NCI-H1417 treated with DMSO at 0.1 percent for 48 hours (cell line): ENCODE results near the gene PXYLP1.

Experiments used
- DNase-seq: peaks from one replicate; lab custom pipeline; 2025; lab: John Stamatoyannopoulos, UW

The PXYLP1 gene

DNA sequence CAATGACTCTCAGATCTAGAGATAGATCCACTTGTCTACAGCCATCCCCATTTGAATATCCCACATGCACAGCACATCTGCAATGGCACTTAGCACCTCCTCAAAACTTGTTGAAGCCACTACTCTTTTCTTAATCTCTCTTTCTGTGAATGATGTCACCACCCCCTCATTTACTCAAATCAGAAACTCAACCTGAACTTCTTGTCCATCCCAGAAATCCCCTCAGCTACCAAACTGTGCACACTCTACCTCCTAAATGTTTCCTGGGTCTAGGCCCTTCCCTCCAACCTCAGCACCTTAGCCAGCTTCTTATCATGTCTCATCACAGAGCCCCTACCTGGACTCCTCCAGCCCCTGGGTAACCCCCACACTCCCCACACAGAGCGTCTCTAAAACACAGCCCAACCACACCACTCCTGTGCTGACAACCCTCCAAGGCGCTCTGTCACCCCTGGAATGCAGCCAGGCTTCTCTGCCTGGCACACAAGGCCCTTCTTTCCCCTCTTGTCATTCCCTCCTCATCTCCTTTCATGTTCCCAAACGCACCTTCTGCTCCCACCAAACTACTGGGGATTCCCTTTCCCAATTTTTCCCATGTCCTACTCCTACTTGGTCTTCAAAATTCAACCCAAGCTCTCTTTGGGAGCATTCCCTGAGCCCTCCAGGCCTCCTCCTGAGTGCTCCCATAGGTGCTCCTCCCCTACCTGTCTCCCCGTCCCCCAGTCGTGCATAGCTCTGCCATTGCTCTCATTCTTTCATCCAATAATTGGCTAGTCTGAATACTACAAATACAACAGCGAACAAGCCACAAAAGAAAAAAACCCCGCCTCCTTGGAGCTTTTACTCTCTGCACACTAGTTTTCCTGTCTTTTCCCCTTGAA is 96.9 kb downstream of the PXYLP1 start:
- no peak for DNase-seq

DNA sequence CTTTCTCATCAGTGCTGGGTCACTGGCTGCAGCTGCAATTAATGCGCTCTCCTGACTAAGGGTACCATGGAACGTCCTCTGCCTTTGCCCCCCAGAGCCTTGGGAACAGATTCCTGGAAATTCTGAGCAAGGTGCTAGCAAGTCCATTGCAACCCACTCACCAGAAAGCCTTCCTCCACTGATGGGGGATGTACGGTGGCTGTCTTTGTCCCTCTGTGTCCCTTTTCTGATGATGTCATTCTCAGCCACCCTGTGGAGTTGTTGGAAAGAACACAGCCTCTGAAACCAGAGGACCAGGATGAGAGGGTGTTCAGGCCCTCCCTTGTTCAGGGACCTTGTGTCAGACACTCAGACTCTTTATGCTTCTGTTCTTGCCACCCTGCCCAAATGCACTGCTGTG is 98.6 kb downstream of the PXYLP1 start:
- no peak for DNase-seq

DNA sequence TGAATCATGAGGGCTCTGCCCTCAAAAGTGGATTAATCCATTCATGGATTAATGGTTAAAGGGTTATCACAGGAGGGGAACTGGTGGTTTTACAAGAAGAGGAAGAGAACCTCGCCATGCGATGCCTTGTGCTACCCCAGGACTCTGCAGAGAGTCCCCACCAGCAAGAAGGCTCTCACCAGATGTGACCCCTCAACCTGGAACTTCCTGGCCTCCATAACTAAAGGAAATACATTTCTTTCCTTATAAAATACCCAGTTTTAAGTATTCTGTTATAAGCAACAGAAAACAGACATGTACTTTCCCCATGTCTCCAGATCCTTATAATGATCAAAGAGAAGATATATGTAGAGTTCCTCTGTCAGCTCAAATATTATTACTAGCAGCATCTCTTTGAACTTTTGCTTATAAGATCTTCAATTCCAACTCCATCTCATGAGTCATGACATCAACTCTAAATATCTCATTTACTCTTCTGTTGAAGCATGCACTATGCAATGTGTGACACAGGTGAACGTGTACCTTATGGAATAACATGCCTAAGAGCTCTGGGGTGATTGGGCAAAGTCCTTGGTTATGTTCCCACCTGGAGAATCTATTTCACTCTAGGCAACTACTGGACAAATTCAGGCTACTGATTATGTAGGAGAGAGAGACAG is 99.2 kb downstream of the PXYLP1 start:
- DNase-seq: no peak

DNA sequence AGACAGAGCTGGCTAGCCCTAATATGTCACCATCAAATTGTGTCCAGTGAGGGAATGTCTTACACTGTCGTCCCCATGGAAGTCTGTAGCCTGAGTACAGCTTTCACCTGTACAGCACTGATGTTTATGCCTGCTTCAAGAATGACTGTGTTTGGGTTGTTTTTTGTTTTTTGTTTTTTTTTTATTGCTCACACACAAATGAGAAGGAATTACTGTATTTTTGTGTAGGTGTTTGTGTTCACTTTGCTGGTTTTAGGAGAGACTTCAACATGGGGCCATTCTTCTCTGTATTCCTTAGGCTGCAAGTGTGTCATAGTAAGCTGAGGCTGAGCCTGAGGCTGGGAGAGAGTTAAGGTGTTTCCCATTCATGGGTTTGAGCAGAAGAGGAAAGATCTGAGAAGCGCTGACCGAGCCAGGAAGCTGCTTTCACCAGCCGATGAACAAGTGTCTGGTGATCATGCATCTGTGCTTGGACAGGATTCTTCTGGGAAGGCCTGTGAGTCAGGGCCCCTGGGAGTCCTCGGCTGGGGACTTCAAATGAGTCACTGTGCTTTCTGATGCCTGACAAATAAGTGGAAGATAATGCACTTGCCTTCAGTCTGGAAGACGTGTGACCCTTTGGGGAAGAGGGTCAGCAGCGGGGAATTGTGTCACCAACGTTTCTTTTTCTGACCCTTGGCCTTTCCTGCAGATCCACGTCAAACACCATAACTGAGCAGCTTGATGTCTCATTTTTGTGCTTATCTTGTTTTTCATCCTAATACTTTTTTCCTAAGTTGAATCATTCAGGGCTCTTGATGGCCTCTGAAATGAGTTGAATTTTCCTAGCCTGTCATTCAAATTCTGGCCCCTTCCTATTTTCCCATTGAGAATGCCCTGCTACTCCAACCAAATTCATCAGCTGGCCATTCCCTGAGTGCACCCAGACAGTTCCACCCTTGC is 100.0 kb downstream of the PXYLP1 start:
- DNase-seq: no peak

DNA sequence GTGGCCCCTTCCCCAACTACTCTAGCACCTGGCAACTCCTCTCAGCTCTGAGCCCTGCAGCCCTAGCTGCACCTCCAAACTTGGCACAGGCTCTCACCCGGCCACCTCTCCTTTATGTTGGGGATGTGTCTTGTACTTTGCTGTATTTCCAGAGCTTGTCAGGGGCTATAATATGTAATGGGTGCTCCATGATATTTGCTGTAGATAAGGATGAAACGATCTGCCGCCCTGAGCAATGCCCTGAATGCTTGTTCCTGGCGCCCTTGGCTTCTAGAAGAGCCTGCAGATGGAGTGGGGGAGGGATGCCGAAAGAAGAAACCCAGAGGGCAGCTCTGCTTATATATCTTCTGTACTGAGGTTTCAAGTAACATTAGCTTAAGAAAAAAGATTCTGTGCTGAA is 100.8 kb downstream of the PXYLP1 start:
- no peak for DNase-seq

DNA sequence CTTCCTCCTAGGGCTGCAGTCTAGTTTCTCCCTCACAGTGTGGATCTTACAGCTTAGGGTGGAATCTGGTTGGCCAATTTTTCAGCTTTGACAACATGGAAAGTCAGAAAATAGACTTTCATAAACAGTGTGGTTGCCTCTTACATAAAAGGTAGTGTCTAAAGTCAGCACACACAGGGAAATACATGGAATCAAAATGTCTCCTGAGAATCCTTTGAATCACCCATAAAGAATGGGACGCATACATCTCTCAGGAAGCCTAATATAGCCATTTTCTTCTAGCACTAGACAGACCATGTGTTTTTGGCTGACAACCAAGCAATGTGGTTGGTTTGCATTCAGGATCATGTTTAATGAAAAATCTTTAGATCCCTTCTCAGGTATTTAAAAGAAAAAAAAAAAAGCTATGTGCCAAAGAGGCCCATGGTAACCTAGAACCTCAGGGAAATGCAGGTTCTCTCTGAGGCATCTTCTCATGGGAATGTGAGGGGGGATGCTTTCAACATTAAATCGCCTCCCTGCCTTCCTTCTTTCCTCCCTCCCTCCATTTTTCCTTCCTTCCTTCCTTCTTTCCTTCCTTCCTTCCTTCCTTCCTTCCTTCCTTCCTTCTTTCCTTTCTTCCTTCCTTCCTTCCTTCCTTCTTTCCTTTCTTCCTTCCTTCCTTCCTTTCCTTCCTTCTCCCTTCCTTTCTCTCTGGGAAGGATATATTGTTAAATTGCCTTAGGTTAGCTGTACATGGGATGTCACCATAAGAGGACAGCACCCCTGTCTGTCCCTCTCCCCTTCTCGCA is 102.4 kb downstream of the PXYLP1 start:
- no peak for DNase-seq

DNA sequence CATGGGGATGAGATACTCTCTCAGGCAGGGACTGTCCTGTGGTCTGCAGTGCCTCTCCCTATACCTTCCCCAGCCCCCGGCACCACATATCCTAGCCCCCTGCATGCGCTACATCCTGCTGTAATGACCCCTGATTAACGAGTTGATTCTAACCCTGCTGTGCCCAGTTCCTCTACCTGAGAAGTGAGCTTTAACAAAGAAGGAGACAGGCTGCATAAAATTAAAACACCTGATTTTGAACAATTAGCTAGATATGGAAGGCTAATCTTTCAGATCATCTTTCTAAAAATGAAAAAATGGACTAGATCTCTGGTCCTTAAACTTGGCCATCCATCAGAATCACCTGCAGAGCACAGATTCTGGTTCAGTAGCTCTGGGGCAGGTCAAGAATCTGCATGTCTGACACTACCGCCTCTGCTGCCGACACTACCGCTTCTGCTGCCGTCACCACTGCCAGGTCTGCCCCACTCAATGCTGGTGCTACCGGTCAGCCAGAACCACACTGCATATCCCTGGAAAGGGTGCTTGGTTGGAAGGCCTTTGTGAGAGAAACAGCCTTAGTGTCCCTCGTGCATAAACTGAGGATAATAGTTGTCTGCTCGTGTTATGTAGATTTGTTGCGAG is 103.1 kb downstream of the PXYLP1 start:
- DNase-seq: no peak

DNA sequence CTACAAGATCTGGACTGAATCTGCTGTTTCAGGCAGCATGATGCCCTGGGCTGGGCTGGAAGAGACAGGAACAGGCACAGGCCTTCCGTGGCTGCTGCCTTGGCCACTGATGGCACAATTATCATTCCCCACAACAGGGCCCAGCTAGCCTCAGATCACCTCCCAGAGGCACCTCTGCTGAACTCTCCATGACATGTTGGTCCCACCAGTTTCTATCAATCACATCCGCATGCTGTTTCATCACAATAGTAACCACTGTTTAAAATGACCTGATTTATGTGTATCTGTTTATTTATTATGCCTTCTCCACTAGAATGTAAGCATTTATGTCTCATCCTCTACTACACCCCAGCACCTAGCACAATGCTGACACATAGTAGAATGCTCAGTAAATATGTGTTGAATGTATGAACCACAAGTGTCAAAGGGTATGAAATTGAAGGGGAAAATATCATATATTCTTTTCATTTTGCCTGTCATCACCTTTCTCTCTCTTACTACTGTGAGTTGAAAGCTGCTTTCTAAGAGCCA is 104.0 kb downstream of the PXYLP1 start:
- DNase-seq: no peak

DNA sequence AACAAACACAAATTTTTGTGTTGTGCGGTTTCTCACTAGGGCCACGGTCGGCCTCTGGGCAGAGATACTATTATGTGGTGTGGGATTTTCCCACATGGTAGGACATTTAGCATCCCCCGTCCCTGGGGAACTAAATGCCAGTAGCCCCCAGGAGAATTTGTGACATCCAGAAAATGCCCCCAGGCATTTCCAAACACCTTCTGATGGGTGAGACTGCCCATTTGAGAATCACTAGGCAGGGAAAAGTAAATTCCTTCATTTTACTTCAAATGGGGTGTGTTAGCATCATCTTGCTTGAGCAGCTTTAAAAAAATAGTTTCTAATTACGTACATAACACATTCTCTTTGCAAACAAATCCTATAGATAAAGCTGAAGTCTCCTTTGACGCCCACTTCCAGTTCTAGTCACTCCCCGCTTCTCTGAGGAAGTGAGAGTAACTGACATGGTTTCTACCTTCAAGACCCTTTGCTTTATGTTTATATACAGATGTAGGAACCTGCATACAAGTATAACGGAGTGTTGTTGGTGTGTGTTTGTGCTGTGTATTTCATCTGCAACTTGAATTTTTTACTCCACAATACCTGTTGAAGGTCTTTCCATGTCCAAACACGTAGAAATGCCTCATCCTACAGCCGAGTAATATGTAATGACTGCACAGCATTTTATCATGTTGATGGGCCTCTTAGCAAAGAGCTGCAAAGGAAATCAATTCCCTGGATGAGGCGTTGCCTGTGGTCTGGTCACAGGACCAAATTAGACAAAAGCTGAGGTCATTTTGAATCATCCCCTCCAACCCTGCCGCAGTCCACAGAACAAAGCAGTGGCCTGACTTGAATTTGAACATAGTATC is 105.3 kb downstream of the PXYLP1 start:
- DNase-seq: no peak

DNA sequence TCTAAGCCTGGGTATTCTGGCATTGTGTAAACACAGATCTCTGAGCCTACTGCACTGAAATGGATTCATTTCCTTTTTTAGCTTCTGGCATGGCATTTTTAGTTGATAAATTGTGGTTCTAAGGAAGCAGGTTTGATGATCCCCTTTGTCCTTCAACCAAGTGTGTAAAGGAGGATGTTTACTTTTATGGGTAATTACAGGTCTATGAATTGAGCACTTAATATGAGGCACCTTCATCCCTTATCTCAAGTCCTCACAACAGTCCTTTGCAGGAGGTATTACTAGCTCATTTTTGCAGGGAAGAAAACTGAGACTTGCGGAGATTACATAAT is 105.9 kb downstream of the PXYLP1 start:
- DNase-seq: peak; percentile 9

DNA sequence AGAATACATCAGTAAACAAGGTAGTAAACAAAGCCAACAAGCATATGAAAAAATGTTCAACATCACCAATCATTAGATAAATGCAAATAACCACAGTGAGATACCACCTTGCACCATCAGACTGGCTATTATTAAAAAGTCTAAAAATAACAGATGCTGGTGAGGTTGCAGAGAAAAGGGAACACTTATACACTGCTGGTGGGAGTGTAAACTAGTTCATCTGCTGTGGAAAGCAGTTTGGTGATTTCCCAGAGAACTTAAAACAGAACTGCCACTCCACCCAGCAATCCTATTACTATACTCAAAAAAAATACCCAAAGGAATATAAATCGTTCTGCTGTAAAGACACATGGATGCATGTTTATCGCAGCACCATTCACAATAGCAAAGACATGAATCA is 106.4 kb downstream of the PXYLP1 start:
- DNase-seq: no peak

DNA sequence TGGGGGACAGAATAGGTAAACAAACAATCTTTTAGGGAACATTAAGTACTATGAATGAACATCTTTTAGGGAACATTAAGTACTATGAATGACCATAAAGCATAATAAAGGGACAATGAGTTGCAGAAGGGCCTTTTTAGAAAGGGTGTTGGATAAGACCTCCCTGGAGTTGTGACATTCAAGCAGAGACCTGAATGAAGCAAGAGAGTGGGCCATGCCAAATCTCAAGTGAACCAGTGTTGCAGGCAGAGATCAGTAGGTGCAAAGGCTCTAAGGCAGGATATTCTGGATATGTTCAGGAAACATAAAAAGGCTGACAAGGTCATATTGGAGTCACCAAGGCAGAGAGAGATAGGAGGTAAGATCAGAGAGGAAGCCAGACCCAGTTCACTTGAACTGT is 107.3 kb downstream of the PXYLP1 start:
- no peak for DNase-seq

DNA sequence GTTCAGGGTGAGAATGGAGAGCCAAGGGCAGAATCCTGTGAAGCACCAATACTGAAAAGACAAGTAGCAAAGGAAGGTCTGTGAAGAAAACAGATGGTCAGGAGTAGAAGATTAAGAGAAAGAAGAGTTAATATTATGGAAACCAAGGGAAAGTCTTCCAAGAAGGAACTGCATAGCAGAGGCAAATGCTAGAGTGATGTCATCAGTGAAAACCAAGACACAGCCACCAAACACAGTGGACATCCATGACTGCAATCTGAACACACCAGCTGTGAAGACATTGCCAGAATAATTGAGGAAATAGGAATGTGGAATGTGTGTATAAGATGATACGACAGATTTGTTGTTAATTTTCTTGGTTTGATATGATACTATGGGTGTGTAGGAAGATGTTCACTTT is 109.9 kb downstream of the PXYLP1 start:
- DNase-seq: no peak

DNA sequence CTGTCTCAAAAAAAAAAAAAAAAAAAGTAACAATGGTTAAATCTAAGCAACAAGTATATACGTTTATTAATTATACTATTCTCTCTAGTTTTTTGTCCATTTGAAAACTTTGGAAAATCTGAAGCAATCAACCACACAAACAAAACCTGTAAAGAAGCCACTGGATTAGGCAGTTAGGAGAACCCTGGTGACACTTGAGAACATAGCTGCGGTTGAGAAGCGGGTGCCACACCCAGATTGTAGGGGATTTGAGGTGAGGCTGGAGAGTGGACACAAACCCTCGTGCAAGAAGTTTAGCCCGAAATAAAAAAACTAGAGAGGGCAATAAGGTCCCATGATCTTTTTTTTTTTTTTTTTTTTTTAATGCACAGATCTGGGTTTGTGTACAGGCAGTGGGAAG is 110.8 kb downstream of the PXYLP1 start:
- DNase-seq: no peak

DNA sequence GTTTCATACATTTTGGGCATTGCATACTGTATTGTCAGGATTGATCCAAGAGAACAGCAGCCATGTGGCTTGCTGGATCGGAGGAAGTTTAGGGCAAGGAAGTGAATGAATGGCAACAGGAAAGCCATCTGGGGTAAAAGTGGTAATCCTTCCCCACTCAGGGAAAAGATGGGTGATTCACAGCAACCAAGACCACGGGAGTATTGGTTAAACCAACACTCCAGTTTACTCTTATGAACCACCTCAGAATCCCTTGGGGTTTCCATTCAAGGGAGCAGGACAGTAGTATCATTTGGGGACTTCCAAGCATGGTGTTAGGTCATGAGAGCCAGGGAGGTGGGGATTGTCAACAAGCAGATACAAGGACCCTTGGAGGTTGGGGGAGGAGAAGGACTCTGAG is 111.5 kb downstream of the PXYLP1 start:
- no peak for DNase-seq

DNA sequence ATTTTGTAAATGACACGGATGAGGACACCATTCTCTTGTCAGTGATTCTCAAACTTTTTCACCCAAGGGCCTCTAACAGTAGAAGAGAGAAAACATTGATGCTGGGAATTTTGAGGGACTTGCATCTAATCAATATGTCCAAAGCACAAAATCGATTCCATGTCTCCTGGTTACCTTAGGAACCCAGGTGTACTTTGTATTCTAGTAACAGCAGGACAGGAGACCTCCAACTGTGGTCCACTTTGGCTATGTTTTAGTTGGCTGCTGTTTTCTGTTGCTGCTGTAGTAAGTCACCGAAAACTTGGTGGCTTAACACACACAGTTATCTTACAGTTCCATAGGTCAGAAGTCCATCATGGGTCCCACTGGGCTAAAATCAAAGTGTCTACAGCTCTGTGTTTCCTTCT is 112.2 kb downstream of the PXYLP1 start:
- DNase-seq: no peak
